GM23338 (cell line): ENCODE results near the gene CCDC183. TPM values are rescaled to one million over a fixed set of nuclear protein-coding genes. Genes with fewer than 3 reads are reported as not detected.

Experiments
- ATAC-seq: fragments of 200-7000 bp; cut with Tn5 transposase; 3 replicates; pipeline ENCODE4 v1.9.1; 2020
- DNase-seq: peaks from one replicate; pipeline ENCODE4 v3.0.0-alpha.2; 2015; ENCODE audit warnings: low spot score
- H2AFZ ChIP-seq: fragments of 200-600 bp; sonication (generic); 2 replicates; pipeline ENCODE4 v1.8.0; 2016; ENCODE audit warnings: antibody characterized with exemption, mild to moderate bottlenecking, moderate library complexity
- H3F3A ChIP-seq: fragments of 200-600 bp; sonication (generic); replicated peaks from 2 replicates; pipeline ENCODE4 v1.8.0; 2017; ENCODE audit warnings: antibody characterized with exemption, mixed run types, low read depth
- H3K27ac ChIP-seq: fragments of 200-600 bp; sonication (generic); 2 replicates; pipeline ENCODE4 v1.6.1; 2016; ENCODE audit warnings: low read depth
- H3K27me3 ChIP-seq: fragments of 200-600 bp; sonication (generic); 2 replicates; pipeline ENCODE4 v1.8.0; 2016; ENCODE audit warnings: mild to moderate bottlenecking, mixed run types, moderate library complexity; ENCODE audit not compliant: insufficient read depth
- H3K36me3 ChIP-seq: fragments of 200-600 bp; sonication (generic); 2 replicates; pipeline ENCODE4 v1.8.0; 2016; ENCODE audit warnings: mild to moderate bottlenecking; ENCODE audit not compliant: insufficient read depth
- H3K4me1 ChIP-seq: fragments of 200-600 bp; sonication (generic); 2 replicates; pipeline ENCODE4 v1.8.0; 2016; ENCODE audit warnings: mild to moderate bottlenecking, moderate library complexity; ENCODE audit not compliant: insufficient read depth
- H3K4me2 ChIP-seq: fragments of 200-600 bp; sonication (generic); 2 replicates; pipeline ENCODE4 v1.7.1; 2017; ENCODE audit warnings: mixed run types
- H3K4me3 ChIP-seq: fragments of 200-600 bp; sonication (generic); 2 replicates; pipeline ENCODE4 v1.6.1; 2016; ENCODE audit warnings: mixed run types
- H3K79me2 ChIP-seq: fragments of 200-600 bp; sonication (generic); replicated peaks from 2 replicates; pipeline ENCODE4 v1.8.0; 2017; ENCODE audit warnings: mild to moderate bottlenecking; ENCODE audit not compliant: insufficient read depth
- H3K9me2 ChIP-seq: fragments of 200-600 bp; sonication (generic); 2 replicates; pipeline ENCODE4 v1.8.0; 2017; ENCODE audit not compliant: insufficient read depth
- H4K20me1 ChIP-seq: fragments of 200-600 bp; sonication (generic); replicated peaks from 2 replicates; pipeline ENCODE4 v1.8.0; 2017; ENCODE audit warnings: mild to moderate bottlenecking; ENCODE audit not compliant: insufficient read depth
- H3K27ac Mint-ChIP-seq: 2 replicates; pipeline ENCODE4 v1.8.0; 2020; ENCODE audit warnings: inconsistent platforms, mild to moderate bottlenecking, moderate library complexity, mixed read lengths
- H3K27me3 Mint-ChIP-seq: 3 replicates; pipeline ENCODE4 v1.8.0; 2022; ENCODE audit warnings: low read depth, mild to moderate bottlenecking, moderate library complexity, mixed read lengths, inconsistent platforms; ENCODE audit not compliant: insufficient read depth, poor library complexity
- H3K36me3 Mint-ChIP-seq: 3 replicates; pipeline ENCODE4 v1.8.0; 2021; ENCODE audit warnings: low read depth, mild to moderate bottlenecking, inconsistent platforms, moderate library complexity, mixed read lengths
- H3K4me1 Mint-ChIP-seq: 3 replicates; pipeline ENCODE4 v1.8.0; 2020; ENCODE audit warnings: mild to moderate bottlenecking, inconsistent platforms, mixed read lengths
- H3K4me3 Mint-ChIP-seq: 3 replicates; pipeline ENCODE4 v1.8.0; 2021; ENCODE audit warnings: moderate library complexity, mild to moderate bottlenecking, inconsistent platforms, mixed read lengths
- H3K9me3 Mint-ChIP-seq: 3 replicates; pipeline ENCODE4 v1.8.0; 2020; ENCODE audit warnings: moderate library complexity, mild to moderate bottlenecking, inconsistent platforms, mixed read lengths
- CREB1 ChIP-seq: fragments of 250-450 bp; sonication (Bioruptor Pico); IDR thresholded peaks from 2 replicates; pipeline ENCODE4 v1.5.0; 2020; ENCODE audit warnings: low read depth, mild to moderate bottlenecking, moderate library complexity
- EZH2 ChIP-seq: fragments of 200-600 bp; sonication (generic); IDR thresholded peaks from one replicate; pipeline ENCODE4 v1.8.0; 2017; ENCODE audit warnings: antibody characterized with exemption, mild to moderate bottlenecking, low read depth; ENCODE audit not compliant: unreplicated experiment
- EZH2phosphoT487 ChIP-seq: fragments of 200-600 bp; sonication (generic); IDR thresholded peaks from one replicate; pipeline ENCODE4 v1.8.1; 2018; ENCODE audit warnings: antibody characterized with exemption; ENCODE audit not compliant: unreplicated experiment
- NANOG ChIP-seq: IDR thresholded peaks from 2 replicates; pipeline ENCODE4 v1.6.1; 2016; ENCODE audit warnings: antibody characterized with exemption, borderline replicate concordance
- POLR2AphosphoS5 ChIP-seq: IDR thresholded peaks from 2 replicates; pipeline ENCODE4 v1.6.1; 2016; ENCODE audit warnings: antibody characterized with exemption, low read depth
- STAT1 ChIP-seq: IDR thresholded peaks from one replicate; pipeline ENCODE4 v1.6.1; 2016; ENCODE audit warnings: antibody characterized with exemption; ENCODE audit not compliant: unreplicated experiment
- ZNF114 ChIP-seq: fragments of 250-450 bp; sonication (Bioruptor Pico); IDR thresholded peaks from 2 replicates; pipeline ENCODE4 v1.5.0; 2020; ENCODE audit warnings: mild to moderate bottlenecking, moderate library complexity
- ZNF331 ChIP-seq: fragments of 250-450 bp; sonication (Bioruptor Pico); IDR thresholded peaks from 2 replicates; pipeline ENCODE4 v1.5.0; 2020; ENCODE audit warnings: low read depth, mild to moderate bottlenecking, moderate library complexity
- polyA plus RNA-seq: library from polyadenylated mRNA; unstranded; fragments of >200 nt; fragmentation: Nextera tagmentation; extraction: Ambion mirVana; gene quantifications from 2 replicates; pipeline ENCODE4 v1.2.1, GENCODE V29; 2016
- total RNA-seq: library from RNA; depleted of rRNA; stranded (reverse); fragments of >200 nt; shearing (Covaris generic); gene quantifications from 2 replicates; pipeline ENCODE4 v1.2.3, GENCODE V29; 2014
- TF ChIP-seq, protein P1 (sequence below): IDR thresholded peaks from one replicate; pipeline ENCODE4 v1.6.1; 2018; ENCODE audit warnings: antibody characterized with exemption; ENCODE audit not compliant: unreplicated experiment
- TF ChIP-seq, protein P2 (sequence below): IDR thresholded peaks from 2 replicates; pipeline ENCODE4 v1.6.1; 2016; ENCODE audit warnings: antibody characterized with exemption
- TF ChIP-seq, protein P3 (sequence below), 2 experiments: fragments of 200-600 bp in 1 of 2; sonication (generic) in 1 of 2; conservative IDR thresholded peaks; 2 replicates each; pipeline versions ENCODE4 v1.5.1 to v1.6.1; 2016 to 2017; ENCODE audit warnings: antibody characterized with exemption in 2 of 2, low read depth in 2 of 2, mild to moderate bottlenecking in 2 of 2, moderate library complexity in 1 of 2

The CCDC183 gene
- total and polyA plus RNA-seq, 2 experiments from 2014 or later, result 1.1 to 1.2 TPM

DNA sequence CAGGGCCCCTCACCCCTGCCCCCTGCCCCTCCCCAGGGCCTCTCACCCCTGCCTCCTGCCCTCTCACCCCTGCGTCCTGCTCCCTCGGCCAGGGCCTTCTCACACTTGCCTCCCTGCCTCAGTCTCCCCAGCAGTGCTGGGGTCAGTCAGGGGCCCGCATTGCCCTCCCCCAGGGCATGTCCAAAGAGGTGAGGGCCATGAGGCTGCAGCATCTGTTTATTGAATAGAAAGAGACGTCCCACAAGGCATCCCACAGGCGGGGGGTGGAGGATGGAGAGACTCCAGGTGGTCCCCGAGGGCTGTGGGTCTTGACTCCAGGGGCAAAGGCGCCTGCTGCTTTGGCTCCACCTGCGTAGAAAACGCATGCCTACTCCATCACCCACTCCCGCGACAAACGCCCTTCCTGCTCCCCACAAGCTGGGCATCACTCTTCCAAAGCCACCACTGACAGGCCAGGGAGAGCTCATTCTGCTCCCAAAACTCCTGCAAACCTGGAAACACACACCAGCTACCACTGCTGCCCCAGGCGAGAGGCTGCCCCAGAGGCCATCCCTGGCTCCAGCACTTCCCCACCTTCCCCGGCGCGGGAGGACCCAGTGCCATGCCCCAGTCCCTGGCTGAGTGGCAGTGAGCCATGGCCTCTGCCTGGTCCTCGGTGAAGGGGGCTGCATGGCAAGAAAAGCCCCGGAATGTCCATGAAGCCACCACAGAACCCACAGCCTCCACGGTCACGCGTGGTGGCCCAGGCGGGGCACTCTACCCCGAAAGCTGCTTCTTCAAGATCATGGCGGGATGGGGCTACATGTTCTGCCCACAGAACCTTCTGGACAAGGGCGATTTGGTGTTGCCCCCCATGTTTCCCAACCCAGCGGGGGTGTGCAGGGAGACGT, 36.5 kb upstream of the CCDC183 start:
- H3K4me3 Mint-ChIP-seq, result no peak overlapping the region; the same call in 2 of the 3 replicates
- Histone ChIP-seq H3K27ac (no peak overlapping the region), H4K20me1 (no peaks in the 10 kb centered on the region), H2AFZ (peak overlapping the region; percentile 32; the same call in 1 of the 2 replicates), H3K79me2 (no peaks in the 10 kb centered on the region), H3K4me3 (no peak overlapping the region), H3K27me3 (no peaks in the 10 kb centered on the region), H3F3A (0 out of 2 replicates have a peak, but pooled peaks cover 5% of the 10 kb centered on the region), H3K36me3 (no peaks in the 10 kb centered on the region), H3K4me2 (no peak overlapping the region), H3K4me1 (no peaks in the 10 kb centered on the region), H3K9me2 (no peaks in the 10 kb centered on the region)
- DNase-seq, result no peak
- peaks cover 13% of the 10 kb centered on the region for H3K4me1 Mint-ChIP-seq
- peaks cover 11% of the 10 kb centered on the region for H3K27me3 Mint-ChIP-seq
- peaks cover 12% of the 10 kb centered on the region for H3K9me3 Mint-ChIP-seq
- no peak overlapping the region for H3K27ac Mint-ChIP-seq
- no peak for ATAC-seq
- H3K36me3 Mint-ChIP-seq, result no peaks in the 10 kb centered on the region
- TF ChIP-seq EZH2phosphoT487, result no peak
- TF ChIP-seq ZNF114, result no peak
- TF ChIP-seq CREB1 (CRISPR knock-in tag), result no peak
- no peak for TF ChIP-seq POLR2AphosphoS5
- TF ChIP-seq EZH2, result no peak

- Mint-ChIP-seq H3K4me1 (peaks cover 13% of the 10 kb centered on the region), H3K4me3 (no peak overlapping the region; the same call in 2 of the 3 replicates), H3K27me3 (peaks cover 9% of the 10 kb centered on the region), H3K27ac (no peak overlapping the region), H3K36me3 (no peaks in the 10 kb centered on the region), H3K9me3 (peaks cover 11% of the 10 kb centered on the region)
- H3K27ac ChIP-seq, result no peak overlapping the region
- H3K4me3 ChIP-seq, result no peak overlapping the region
- 0 out of 2 replicates have a peak, but pooled peaks cover 5% of the 10 kb centered on the region for H3F3A ChIP-seq
- H3K4me2 ChIP-seq, result no peak overlapping the region
- no peak for DNase-seq
- H3K4me1 ChIP-seq, result no peaks in the 10 kb centered on the region
- H3K79me2 ChIP-seq, result no peaks in the 10 kb centered on the region
- H3K36me3 ChIP-seq, result no peaks in the 10 kb centered on the region
- H3K9me2 ChIP-seq, result no peaks in the 10 kb centered on the region
- H2AFZ ChIP-seq, result peak overlapping the region; percentile 32; the same call in 1 of the 2 replicates
- H4K20me1 ChIP-seq, result no peaks in the 10 kb centered on the region
- no peak for ATAC-seq
- no peaks in the 10 kb centered on the region for H3K27me3 ChIP-seq
- TF ChIP-seq ZNF114, result no peak
- no peak for TF ChIP-seq STAT1
- TF ChIP-seq ZNF331 (CRISPR knock-in tag), result no peak
- TF ChIP-seq, protein P1, sequence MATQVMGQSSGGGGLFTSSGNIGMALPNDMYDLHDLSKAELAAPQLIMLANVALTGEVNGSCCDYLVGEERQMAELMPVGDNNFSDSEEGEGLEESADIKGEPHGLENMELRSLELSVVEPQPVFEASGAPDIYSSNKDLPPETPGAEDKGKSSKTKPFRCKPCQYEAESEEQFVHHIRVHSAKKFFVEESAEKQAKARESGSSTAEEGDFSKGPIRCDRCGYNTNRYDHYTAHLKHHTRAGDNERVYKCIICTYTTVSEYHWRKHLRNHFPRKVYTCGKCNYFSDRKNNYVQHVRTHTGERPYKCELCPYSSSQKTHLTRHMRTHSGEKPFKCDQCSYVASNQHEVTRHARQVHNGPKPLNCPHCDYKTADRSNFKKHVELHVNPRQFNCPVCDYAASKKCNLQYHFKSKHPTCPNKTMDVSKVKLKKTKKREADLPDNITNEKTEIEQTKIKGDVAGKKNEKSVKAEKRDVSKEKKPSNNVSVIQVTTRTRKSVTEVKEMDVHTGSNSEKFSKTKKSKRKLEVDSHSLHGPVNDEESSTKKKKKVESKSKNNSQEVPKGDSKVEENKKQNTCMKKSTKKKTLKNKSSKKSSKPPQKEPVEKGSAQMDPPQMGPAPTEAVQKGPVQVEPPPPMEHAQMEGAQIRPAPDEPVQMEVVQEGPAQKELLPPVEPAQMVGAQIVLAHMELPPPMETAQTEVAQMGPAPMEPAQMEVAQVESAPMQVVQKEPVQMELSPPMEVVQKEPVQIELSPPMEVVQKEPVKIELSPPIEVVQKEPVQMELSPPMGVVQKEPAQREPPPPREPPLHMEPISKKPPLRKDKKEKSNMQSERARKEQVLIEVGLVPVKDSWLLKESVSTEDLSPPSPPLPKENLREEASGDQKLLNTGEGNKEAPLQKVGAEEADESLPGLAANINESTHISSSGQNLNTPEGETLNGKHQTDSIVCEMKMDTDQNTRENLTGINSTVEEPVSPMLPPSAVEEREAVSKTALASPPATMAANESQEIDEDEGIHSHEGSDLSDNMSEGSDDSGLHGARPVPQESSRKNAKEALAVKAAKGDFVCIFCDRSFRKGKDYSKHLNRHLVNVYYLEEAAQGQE, result no peak
- no peak for TF ChIP-seq NANOG
- TF ChIP-seq EZH2phosphoT487, result no peak
- TF ChIP-seq, protein P2, sequence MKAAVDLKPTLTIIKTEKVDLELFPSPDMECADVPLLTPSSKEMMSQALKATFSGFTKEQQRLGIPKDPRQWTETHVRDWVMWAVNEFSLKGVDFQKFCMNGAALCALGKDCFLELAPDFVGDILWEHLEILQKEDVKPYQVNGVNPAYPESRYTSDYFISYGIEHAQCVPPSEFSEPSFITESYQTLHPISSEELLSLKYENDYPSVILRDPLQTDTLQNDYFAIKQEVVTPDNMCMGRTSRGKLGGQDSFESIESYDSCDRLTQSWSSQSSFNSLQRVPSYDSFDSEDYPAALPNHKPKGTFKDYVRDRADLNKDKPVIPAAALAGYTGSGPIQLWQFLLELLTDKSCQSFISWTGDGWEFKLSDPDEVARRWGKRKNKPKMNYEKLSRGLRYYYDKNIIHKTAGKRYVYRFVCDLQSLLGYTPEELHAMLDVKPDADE, result no peak
- no peak for TF ChIP-seq POLR2AphosphoS5
- TF ChIP-seq, protein P3, sequence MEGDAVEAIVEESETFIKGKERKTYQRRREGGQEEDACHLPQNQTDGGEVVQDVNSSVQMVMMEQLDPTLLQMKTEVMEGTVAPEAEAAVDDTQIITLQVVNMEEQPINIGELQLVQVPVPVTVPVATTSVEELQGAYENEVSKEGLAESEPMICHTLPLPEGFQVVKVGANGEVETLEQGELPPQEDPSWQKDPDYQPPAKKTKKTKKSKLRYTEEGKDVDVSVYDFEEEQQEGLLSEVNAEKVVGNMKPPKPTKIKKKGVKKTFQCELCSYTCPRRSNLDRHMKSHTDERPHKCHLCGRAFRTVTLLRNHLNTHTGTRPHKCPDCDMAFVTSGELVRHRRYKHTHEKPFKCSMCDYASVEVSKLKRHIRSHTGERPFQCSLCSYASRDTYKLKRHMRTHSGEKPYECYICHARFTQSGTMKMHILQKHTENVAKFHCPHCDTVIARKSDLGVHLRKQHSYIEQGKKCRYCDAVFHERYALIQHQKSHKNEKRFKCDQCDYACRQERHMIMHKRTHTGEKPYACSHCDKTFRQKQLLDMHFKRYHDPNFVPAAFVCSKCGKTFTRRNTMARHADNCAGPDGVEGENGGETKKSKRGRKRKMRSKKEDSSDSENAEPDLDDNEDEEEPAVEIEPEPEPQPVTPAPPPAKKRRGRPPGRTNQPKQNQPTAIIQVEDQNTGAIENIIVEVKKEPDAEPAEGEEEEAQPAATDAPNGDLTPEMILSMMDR (conservative IDR thresholded peaks at IDR 0.05; ENCODE audit: low read depth in 2 of 2), result no peak
- no peak for TF ChIP-seq EZH2
- no peak for TF ChIP-seq CREB1 (CRISPR knock-in tag)
Observed at GRCh38 chr9:136760424-136760823, 35.7 kb upstream of the CCDC183 start.
